GM13976 (cell line): ENCODE measurements around the gene KCNAB2.
A peak's percentile ranks its signal among the peaks of the same experiment; 100 is the strongest.

Experiments
- DNase-seq: peaks from one replicate; pipeline ENCODE4 v3.0.0; 2012; ENCODE audit warnings: low spot score
- CTCF ChIP-seq: IDR thresholded peaks from 2 replicates; pipeline ENCODE4 v1.5.1; 2012; ENCODE audit warnings: borderline replicate concordance, mild to moderate bottlenecking; ENCODE audit not compliant: insufficient read depth; ENCODE audit errors: extremely low read depth, missing control alignments, control extremely low read depth
- in situ Hi-C: fragments of 300-500 bp; cut with MboI; formaldehyde crosslinking; loops from one replicate; pipeline ENCODE4 v1.12.0; 2022; ENCODE audit warnings: low sequenced_read_pairs, mixed read lengths, inconsistent platforms; ENCODE audit not compliant: unreplicated experiment

The KCNAB2 gene

GRCh38 chr1:6052543-6053205, 7.0 kb downstream of the KCNAB2 start:
- in situ Hi-C loops: no loop called here
- DNase-seq: peak; percentile 66
- no peak for TF ChIP-seq CTCF

- in situ Hi-C loops: no loop called here
- no peak for DNase-seq
- TF ChIP-seq CTCF: no peak
These were observed 7.5 kb downstream of the KCNAB2 start for GRCh38 chr1:6053206-6053546.

- in situ Hi-C loops: no loop called here
- DNase-seq: no peak
- no peak for TF ChIP-seq CTCF
These were observed 8.9 kb downstream of the KCNAB2 start for GRCh38 chr1:6054596-6054995.

- in situ Hi-C loops: no loop called here
- DNase-seq: no peak
- TF ChIP-seq CTCF: no peak
These were observed 10.9 kb downstream of the KCNAB2 start for GRCh38 chr1:6056572-6056948.

GRCh38 chr1:6057170-6057845, 11.6 kb downstream of the KCNAB2 start:
- DNase-seq: no peak

GRCh38 chr1:6059866-6060265, 14.2 kb downstream of the KCNAB2 start:
- TF ChIP-seq CTCF: no peak
- in situ Hi-C loops: no loop called here
- no peak for DNase-seq

More at GRCh38 chr1:6057170-6057845, 11.6 kb downstream of the KCNAB2 start:
- no peak for TF ChIP-seq CTCF
- in situ Hi-C loops: no loop called here
